ENCODE measurements around the gene GFI1. TPM values are rescaled to one million over a fixed set of nuclear protein-coding genes. Genes with fewer than 3 reads are reported as not detected.

GFI1 gene
- total and polyA plus RNA-seq, 2 of the 8 experiments (the other 6 are each of a cell fraction or from before 2014, with no cell fraction given): 0.08 to 0.17 TPM

DNA sequence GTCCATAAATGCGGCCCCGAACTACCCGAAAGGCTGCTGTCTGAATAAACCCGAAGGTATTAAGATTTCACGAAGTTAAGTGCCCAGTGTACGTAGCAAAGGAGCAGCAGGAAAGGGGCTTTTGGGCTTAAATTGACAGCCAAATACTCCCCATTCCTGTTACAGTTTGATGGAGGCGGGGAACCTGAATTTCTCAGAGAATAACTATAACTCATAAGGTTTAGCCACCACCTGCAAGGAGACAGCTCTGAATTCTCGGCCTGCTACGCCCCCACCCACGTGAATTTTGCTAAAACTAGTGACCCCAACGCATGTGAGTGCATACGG lies 5.2 kb downstream of the GFI1 start (continued):
- TF ChIP-seq, protein P1, sequence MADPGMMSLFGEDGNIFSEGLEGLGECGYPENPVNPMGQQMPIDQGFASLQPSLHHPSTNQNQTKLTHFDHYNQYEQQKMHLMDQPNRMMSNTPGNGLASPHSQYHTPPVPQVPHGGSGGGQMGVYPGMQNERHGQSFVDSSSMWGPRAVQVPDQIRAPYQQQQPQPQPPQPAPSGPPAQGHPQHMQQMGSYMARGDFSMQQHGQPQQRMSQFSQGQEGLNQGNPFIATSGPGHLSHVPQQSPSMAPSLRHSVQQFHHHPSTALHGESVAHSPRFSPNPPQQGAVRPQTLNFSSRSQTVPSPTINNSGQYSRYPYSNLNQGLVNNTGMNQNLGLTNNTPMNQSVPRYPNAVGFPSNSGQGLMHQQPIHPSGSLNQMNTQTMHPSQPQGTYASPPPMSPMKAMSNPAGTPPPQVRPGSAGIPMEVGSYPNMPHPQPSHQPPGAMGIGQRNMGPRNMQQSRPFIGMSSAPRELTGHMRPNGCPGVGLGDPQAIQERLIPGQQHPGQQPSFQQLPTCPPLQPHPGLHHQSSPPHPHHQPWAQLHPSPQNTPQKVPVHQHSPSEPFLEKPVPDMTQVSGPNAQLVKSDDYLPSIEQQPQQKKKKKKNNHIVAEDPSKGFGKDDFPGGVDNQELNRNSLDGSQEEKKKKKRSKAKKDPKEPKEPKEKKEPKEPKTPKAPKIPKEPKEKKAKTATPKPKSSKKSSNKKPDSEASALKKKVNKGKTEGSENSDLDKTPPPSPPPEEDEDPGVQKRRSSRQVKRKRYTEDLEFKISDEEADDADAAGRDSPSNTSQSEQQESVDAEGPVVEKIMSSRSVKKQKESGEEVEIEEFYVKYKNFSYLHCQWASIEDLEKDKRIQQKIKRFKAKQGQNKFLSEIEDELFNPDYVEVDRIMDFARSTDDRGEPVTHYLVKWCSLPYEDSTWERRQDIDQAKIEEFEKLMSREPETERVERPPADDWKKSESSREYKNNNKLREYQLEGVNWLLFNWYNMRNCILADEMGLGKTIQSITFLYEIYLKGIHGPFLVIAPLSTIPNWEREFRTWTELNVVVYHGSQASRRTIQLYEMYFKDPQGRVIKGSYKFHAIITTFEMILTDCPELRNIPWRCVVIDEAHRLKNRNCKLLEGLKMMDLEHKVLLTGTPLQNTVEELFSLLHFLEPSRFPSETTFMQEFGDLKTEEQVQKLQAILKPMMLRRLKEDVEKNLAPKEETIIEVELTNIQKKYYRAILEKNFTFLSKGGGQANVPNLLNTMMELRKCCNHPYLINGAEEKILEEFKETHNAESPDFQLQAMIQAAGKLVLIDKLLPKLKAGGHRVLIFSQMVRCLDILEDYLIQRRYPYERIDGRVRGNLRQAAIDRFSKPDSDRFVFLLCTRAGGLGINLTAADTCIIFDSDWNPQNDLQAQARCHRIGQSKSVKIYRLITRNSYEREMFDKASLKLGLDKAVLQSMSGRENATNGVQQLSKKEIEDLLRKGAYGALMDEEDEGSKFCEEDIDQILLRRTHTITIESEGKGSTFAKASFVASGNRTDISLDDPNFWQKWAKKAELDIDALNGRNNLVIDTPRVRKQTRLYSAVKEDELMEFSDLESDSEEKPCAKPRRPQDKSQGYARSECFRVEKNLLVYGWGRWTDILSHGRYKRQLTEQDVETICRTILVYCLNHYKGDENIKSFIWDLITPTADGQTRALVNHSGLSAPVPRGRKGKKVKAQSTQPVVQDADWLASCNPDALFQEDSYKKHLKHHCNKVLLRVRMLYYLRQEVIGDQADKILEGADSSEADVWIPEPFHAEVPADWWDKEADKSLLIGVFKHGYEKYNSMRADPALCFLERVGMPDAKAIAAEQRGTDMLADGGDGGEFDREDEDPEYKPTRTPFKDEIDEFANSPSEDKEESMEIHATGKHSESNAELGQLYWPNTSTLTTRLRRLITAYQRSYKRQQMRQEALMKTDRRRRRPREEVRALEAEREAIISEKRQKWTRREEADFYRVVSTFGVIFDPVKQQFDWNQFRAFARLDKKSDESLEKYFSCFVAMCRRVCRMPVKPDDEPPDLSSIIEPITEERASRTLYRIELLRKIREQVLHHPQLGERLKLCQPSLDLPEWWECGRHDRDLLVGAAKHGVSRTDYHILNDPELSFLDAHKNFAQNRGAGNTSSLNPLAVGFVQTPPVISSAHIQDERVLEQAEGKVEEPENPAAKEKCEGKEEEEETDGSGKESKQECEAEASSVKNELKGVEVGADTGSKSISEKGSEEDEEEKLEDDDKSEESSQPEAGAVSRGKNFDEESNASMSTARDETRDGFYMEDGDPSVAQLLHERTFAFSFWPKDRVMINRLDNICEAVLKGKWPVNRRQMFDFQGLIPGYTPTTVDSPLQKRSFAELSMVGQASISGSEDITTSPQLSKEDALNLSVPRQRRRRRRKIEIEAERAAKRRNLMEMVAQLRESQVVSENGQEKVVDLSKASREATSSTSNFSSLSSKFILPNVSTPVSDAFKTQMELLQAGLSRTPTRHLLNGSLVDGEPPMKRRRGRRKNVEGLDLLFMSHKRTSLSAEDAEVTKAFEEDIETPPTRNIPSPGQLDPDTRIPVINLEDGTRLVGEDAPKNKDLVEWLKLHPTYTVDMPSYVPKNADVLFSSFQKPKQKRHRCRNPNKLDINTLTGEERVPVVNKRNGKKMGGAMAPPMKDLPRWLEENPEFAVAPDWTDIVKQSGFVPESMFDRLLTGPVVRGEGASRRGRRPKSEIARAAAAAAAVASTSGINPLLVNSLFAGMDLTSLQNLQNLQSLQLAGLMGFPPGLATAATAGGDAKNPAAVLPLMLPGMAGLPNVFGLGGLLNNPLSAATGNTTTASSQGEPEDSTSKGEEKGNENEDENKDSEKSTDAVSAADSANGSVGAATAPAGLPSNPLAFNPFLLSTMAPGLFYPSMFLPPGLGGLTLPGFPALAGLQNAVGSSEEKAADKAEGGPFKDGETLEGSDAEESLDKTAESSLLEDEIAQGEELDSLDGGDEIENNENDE (IDR thresholded peaks at IDR 0.05; ENCODE audit: insufficient replicate concordance, low read length): no peak
- no peak for TF ChIP-seq RBBP5 (IDR thresholded peaks at IDR 0.05; ENCODE audit: borderline replicate concordance, low read depth, low read length)
- no peak for TF ChIP-seq TAF7 (optimal IDR thresholded peaks at IDR 0.05; ENCODE audit: borderline replicate concordance, low read depth, low read length)
- no peak for TF ChIP-seq EGR1 (IDR thresholded peaks at IDR 0.05; ENCODE audit: borderline replicate concordance, low read depth, low read length)
- TF ChIP-seq MAFK (IDR thresholded peaks at IDR 0.05; ENCODE audit: low read depth, low read length): no peak
- TF ChIP-seq NRF1 (IDR thresholded peaks at IDR 0.05; ENCODE audit: low read depth, low read length): no peak
- TF ChIP-seq, protein P2, sequence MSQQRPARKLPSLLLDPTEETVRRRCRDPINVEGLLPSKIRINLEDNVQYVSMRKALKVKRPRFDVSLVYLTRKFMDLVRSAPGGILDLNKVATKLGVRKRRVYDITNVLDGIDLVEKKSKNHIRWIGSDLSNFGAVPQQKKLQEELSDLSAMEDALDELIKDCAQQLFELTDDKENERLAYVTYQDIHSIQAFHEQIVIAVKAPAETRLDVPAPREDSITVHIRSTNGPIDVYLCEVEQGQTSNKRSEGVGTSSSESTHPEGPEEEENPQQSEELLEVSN (IDR thresholded peaks at IDR 0.05): no peak
- TF ChIP-seq RFX5 (IDR thresholded peaks at IDR 0.05; ENCODE audit: borderline replicate concordance, low read depth, low read length): no peak
- no peak for TF ChIP-seq POLR2A (IDR thresholded peaks at IDR 0.05; ENCODE audit: control extremely low read depth in 1 of 2, low read depth in 2 of 2, low read length in 2 of 2)
- no peak for TF ChIP-seq TCF12 (IDR thresholded peaks at IDR 0.05; ENCODE audit: low read depth, low read length)

Data from H1 (cell line).